Kidney (tissue), 14 donors: Measurements from ENCODE around the gene KLK11. TPM values are rescaled to one million over a fixed set of nuclear protein-coding genes. Genes with fewer than 3 reads are reported as not detected.

Experiments
- DNase-seq, 5 donors: peaks; one replicate each; pipeline ENCODE4 v3.0.0-alpha.2; 2013 to 2020
- FAIRE-seq: peaks from 2 replicates; lab custom pipeline; 2012; peaks lifted over from hg19 to GRCh38; lab: Jason Lieb, UNC
- H3K27ac ChIP-seq, 2 donors: one replicate each; pipeline ENCODE4 v1.7.0; 2013; ENCODE audit warnings: low read depth in 2 of 2, low read length in 2 of 2, inconsistent platforms in 1 of 2
- H3K27me3 ChIP-seq: one replicate; pipeline ENCODE4 v1.7.1; 2013; ENCODE audit warnings: low read length, inconsistent platforms; ENCODE audit not compliant: control insufficient read depth, insufficient read depth
- H3K36me3 ChIP-seq, 3 donors: one replicate each; pipeline versions ENCODE4 v1.7.0 to v1.7.1; 2013; ENCODE audit warnings: low read length in 3 of 3, control low read depth in 1 of 3, inconsistent platforms in 1 of 3; ENCODE audit not compliant: insufficient read depth in 3 of 3, control insufficient read depth in 2 of 3
- H3K4me1 ChIP-seq, 3 donors: one replicate each; pipeline versions ENCODE4 v1.7.0 to v1.7.1; 2013; ENCODE audit warnings: low read length in 3 of 3, inconsistent platforms in 1 of 3, low read depth in 1 of 3; ENCODE audit not compliant: control insufficient read depth in 2 of 3, insufficient read depth in 2 of 3
- H3K4me3 ChIP-seq, 3 donors: one replicate each; pipeline versions ENCODE4 v1.7.0 to v1.8.1; 2013; ENCODE audit warnings: low read length in 3 of 3, control low read depth in 1 of 3, inconsistent platforms in 1 of 3
- H3K9ac ChIP-seq, 3 donors: one replicate each; pipeline versions ENCODE4 v1.7.0 to v1.7.1; 2013; ENCODE audit warnings: low read length in 3 of 3, control low read depth in 1 of 3, inconsistent platforms in 1 of 3
- H3K9me3 ChIP-seq, 3 donors: one replicate each; pipeline versions ENCODE4 v1.7.0 to v1.7.1; 2013; ENCODE audit warnings: low read length in 3 of 3, control low read depth in 1 of 3, inconsistent platforms in 1 of 3; ENCODE audit not compliant: control insufficient read depth in 2 of 3, insufficient read depth in 1 of 3
- CTCF ChIP-seq: IDR thresholded peaks from 3 replicates; pipeline ENCODE4 v1.5.1; 2012; ENCODE audit warnings: mild to moderate bottlenecking, moderate library complexity, borderline replicate concordance; ENCODE audit not compliant: insufficient read depth; ENCODE audit errors: extremely low read depth
- intact Hi-C: fragments of 100-400 bp; cut with DNase I; formaldehyde crosslinking; loops from one replicate; pipeline ENCODE4 v1.11.1; 2022
- polyA plus RNA-seq: library from polyadenylated mRNA; stranded (reverse); fragments of 350-450 nt; fragmentation: Illumina TruSeq; extraction: RNeasy Lipid Tissue Mini Kit (QIAGEN cat#74804); gene quantifications from one replicate; pipeline ENCODE4 v1.2.3, GENCODE V29; 2014; ENCODE audit warnings: low read depth, low replicate concordance; ENCODE audit not compliant: insufficient read depth
- total RNA-seq: library from RNA; stranded (reverse); fragmentation: NEBNext Ultra II Directional; extraction: Animal tissue kit (Norgen Biotek cat#: 25700); gene quantifications from one replicate; pipeline ENCODE4 v1.2.1, GENCODE V29; 2021
- donor health status: control.
- donor health status: control.
- donor health status: control.
- donor health status: control.
- donor health status: control.
- donor health status: DM: yes; HTN: yes; CAD: no.
- donor health status: Normal renal cell carcinoma (clear cell type).

KLK11 gene
- total and polyA plus RNA-seq, 2 donors from 2014 or later = 0.47 TPM; not detected in 1

- Histone ChIP-seq H3K4me1 (no peaks in the 10 kb centered on the region), H3K27me3 (no peaks in the 10 kb centered on the region), H3K9me3 (no peaks in the 10 kb centered on the region), H3K4me3 (no peak overlapping the region), H3K9ac (no peak overlapping the region), H3K36me3 (no peaks in the 10 kb centered on the region), H3K27ac (no peak overlapping the region)
- FAIRE-seq (no peak), DNase-seq (peak in 1 of 5 donors; percentile 61)
- intact Hi-C loops = no loop called here
- no peak for TF ChIP-seq CTCF
Observed at GRCh38 chr19:51025809-51026553, 435 bp downstream of the KLK11 start.

- H3K4me3 ChIP-seq = no peak overlapping the region
- H3K36me3 ChIP-seq = no peaks in the 10 kb centered on the region
- no peaks in the 10 kb centered on the region for H3K9me3 ChIP-seq
- FAIRE-seq (no peak), DNase-seq (no peak)
- H3K9ac ChIP-seq = no peak overlapping the region
- intact Hi-C loops = no loop called here
- no peaks in the 10 kb centered on the region for H3K4me1 ChIP-seq
- H3K27me3 ChIP-seq = no peaks in the 10 kb centered on the region
- TF ChIP-seq CTCF = no peak
- H3K27ac ChIP-seq = no peak overlapping the region
Observed at GRCh38 chr19:51025401-51025800, 1.0 kb downstream of the KLK11 start.

GRCh38 chr19:51024924-51025323 is 1.5 kb downstream of the KLK11 start:
- no peak overlapping the region for H3K9ac ChIP-seq
- FAIRE-seq (no peak), DNase-seq (no peak)
- TF ChIP-seq CTCF = no peak
- no peaks in the 10 kb centered on the region for H3K36me3 ChIP-seq
- H3K27me3 ChIP-seq = no peaks in the 10 kb centered on the region
- H3K9me3 ChIP-seq = no peaks in the 10 kb centered on the region
- no peak overlapping the region for H3K27ac ChIP-seq
- H3K4me3 ChIP-seq = no peak overlapping the region
- no peaks in the 10 kb centered on the region for H3K4me1 ChIP-seq
- intact Hi-C loops = no loop called here

GRCh38 chr19:51023946-51024345 is 2.5 kb downstream of the KLK11 start:
- Histone ChIP-seq H3K27me3 (no peaks in the 10 kb centered on the region), H3K4me3 (no peak overlapping the region), H3K9ac (no peak overlapping the region), H3K27ac (no peak overlapping the region), H3K4me1 (no peaks in the 10 kb centered on the region), H3K9me3 (no peaks in the 10 kb centered on the region), H3K36me3 (no peaks in the 10 kb centered on the region)
- intact Hi-C loops = no loop called here
- DNase-seq (no peak), FAIRE-seq (no peak)
- TF ChIP-seq CTCF = no peak
